NB4 (cell line): ENCODE data around the gene PTGES3L.
A peak's percentile ranks its signal among the peaks of the same experiment; 100 is the strongest.
"Not testable (repeated sequence)": the region's sequence is repeated elsewhere in the genome, so short reads cannot be mapped to it uniquely, and the experiment has no call there.

ENCODE experiments used
- DNase-seq: peaks from one replicate; pipeline ENCODE4 v3.0.0; 2010; ENCODE audit warnings: low read depth
- H3K4me3 ChIP-seq: one replicate; pipeline ENCODE4 v1.5.1; 2011; ENCODE audit warnings: mild to moderate bottlenecking, low read depth, low read length, moderate library complexity
- CTCF ChIP-seq: IDR thresholded peaks from one replicate; pipeline ENCODE4 v1.5.1; 2012; ENCODE audit warnings: low read depth, low read length
- MAX ChIP-seq: IDR thresholded peaks from 2 replicates; pipeline ENCODE4 v1.6.1; 2011; ENCODE audit warnings: low read depth, low read length
- MYC ChIP-seq: IDR thresholded peaks from 2 replicates; pipeline ENCODE4 v1.6.1; 2011; ENCODE audit warnings: low read depth, low read length
- POLR2A ChIP-seq: IDR thresholded peaks from 2 replicates; pipeline ENCODE4 v1.6.1; 2011; ENCODE audit warnings: mild to moderate bottlenecking; ENCODE audit not compliant: insufficient read length; ENCODE audit errors: extremely low read depth

PTGES3L gene

GRCh38 chr17:43006639-43007551, 27.0 kb upstream of the PTGES3L start, which contains the start of gene IFI35:
Gene IFI35, plus strand, starts transcription at chr17:43006784. Its CDS starts 164 bp downstream, at chr17:43006948.
- no peak for TF ChIP-seq MYC
- TF ChIP-seq POLR2A: peak; percentile 34
- peak; percentile 51; the same call in 1 of the 2 replicates for TF ChIP-seq MAX
- TF ChIP-seq CTCF: peak; percentile 37
- DNase-seq: peak; percentile 87
- peak within 1 kb of the TSS; percentile 64 for H3K4me3 ChIP-seq

GRCh38 chr17:43003542-43004172, 23.8 kb upstream of the PTGES3L start:
- H3K4me3 ChIP-seq: no peak overlapping the region
- no peak for DNase-seq
- TF ChIP-seq MAX (no peak), POLR2A (peak; percentile 14), CTCF (no peak)

- DNase-seq, H3K4me3 ChIP-seq: not testable (repeated sequence)
Measured at GRCh38 chr17:43000894-43001293, 21.0 kb upstream of the PTGES3L start.

- H3K4me3 ChIP-seq: peak overlapping the region; percentile 100
- TF ChIP-seq POLR2A (no peak), MYC (no peak), CTCF (no peak), MAX (no peak)
- DNase-seq: no peak
Measured at GRCh38 chr17:42999003-42999525, 19.2 kb upstream of the PTGES3L start.

- peak; percentile 98 for TF ChIP-seq MYC
- TF ChIP-seq MAX: peak; percentile 96
- TF ChIP-seq CTCF: peak; percentile 83
- peak; percentile 92 for TF ChIP-seq POLR2A
- H3K4me3 ChIP-seq: peak within 1 kb of the TSS; percentile 100
Measured at GRCh38 chr17:42997984-42998938, 18.4 kb upstream of the PTGES3L start, which contains the start of gene RPL27. Gene RPL27, plus strand, starts transcription at chr17:42998419. Its CDS starts 332 bp downstream, at chr17:42998751.

More at GRCh38 chr17:42997984-42998938, 18.4 kb upstream of the PTGES3L start, which contains the start of gene RPL27:
- DNase-seq: peak; percentile 99
